CD8-positive, alpha-beta memory T cell (primary cell): ENCODE measurements around the gene S100A10. TPM values are rescaled to one million over a fixed set of nuclear protein-coding genes. Genes with fewer than 3 reads are reported as not detected.

ENCODE experiments used
- CTCF ChIA-PET: fragments of 350-600 bp; sonication (Branson Sonifier 250); formaldehyde crosslinking; loops from one replicate; lab custom pipeline; 2021; ENCODE audit warnings: antibody characterized with exemption; lab: Charles Lee
- POLR2A ChIA-PET: fragments of 350-600 bp; sonication (Branson Sonifier 250); formaldehyde crosslinking; loops from one replicate; lab custom pipeline; 2021; ENCODE audit warnings: antibody characterized with exemption; lab: Charles Lee
- DNase-seq, 5 donors: peaks; one replicate each; pipeline versions ENCODE4 v3.0.0 to v3.0.0-alpha.2; 2020 to 2022; ENCODE audit warnings: mixed read lengths in 1 of 5
- H3K27ac ChIP-seq: one replicate; pipeline ENCODE4 v1.7.0; 2013; ENCODE audit warnings: low read depth, mild to moderate bottlenecking, low read length, moderate library complexity
- H3K27me3 ChIP-seq: 2 replicates; pipeline ENCODE4 v1.7.0; 2013; ENCODE audit warnings: low read length, mild to moderate bottlenecking; ENCODE audit not compliant: insufficient read depth, poor library complexity, severe bottlenecking
- H3K36me3 ChIP-seq: 2 replicates; pipeline ENCODE4 v1.7.0; 2013; ENCODE audit warnings: mild to moderate bottlenecking, low read length, moderate library complexity; ENCODE audit not compliant: insufficient read depth
- H3K4me1 ChIP-seq: 2 replicates; pipeline ENCODE4 v1.7.0; 2013; ENCODE audit warnings: mild to moderate bottlenecking, low read length, moderate library complexity; ENCODE audit not compliant: insufficient read depth
- H3K4me3 ChIP-seq: 2 replicates; pipeline ENCODE4 v1.7.0; 2013; ENCODE audit warnings: mild to moderate bottlenecking, low read length
- H3K9me3 ChIP-seq: 2 replicates; pipeline ENCODE4 v1.7.0; 2013; ENCODE audit warnings: mild to moderate bottlenecking, low read length
- H3K27ac Mint-ChIP-seq, 8 donors: one replicate each; pipeline ENCODE4 v1.8.0; 2020 to 2021; ENCODE audit warnings: mixed read lengths in 8 of 8, mild to moderate bottlenecking in 6 of 8, inconsistent platforms in 3 of 8, moderate library complexity in 3 of 8
- H3K27me3 Mint-ChIP-seq, 2 donors: one replicate each; pipeline ENCODE4 v1.8.0; 2020 to 2021; ENCODE audit warnings: mixed read lengths in 2 of 2, mild to moderate bottlenecking in 1 of 2, moderate library complexity in 1 of 2
- H3K36me3 Mint-ChIP-seq, 3 donors: one replicate each; pipeline ENCODE4 v1.8.0; 2020 to 2021; ENCODE audit warnings: mixed read lengths in 3 of 3, inconsistent platforms in 1 of 3, mild to moderate bottlenecking in 1 of 3
- H3K4me1 Mint-ChIP-seq, 3 donors: one replicate each; pipeline ENCODE4 v1.8.0; 2020 to 2021; ENCODE audit warnings: mixed read lengths in 3 of 3, inconsistent platforms in 1 of 3, mild to moderate bottlenecking in 1 of 3
- H3K4me3 Mint-ChIP-seq, 7 donors: one replicate each; pipeline ENCODE4 v1.8.0; 2020 to 2021; ENCODE audit warnings: mixed read lengths in 7 of 7, mild to moderate bottlenecking in 6 of 7, moderate library complexity in 4 of 7, inconsistent platforms in 2 of 7
- H3K9me3 Mint-ChIP-seq, 5 donors: one replicate each; pipeline ENCODE4 v1.8.0; 2020 to 2022; ENCODE audit warnings: mixed read lengths in 5 of 5, mild to moderate bottlenecking in 3 of 5, moderate library complexity in 2 of 5, inconsistent platforms in 1 of 5
- polyA plus RNA-seq: library from polyadenylated mRNA; unstranded; fragments of 300-500 nt; fragmentation: Illumina TruSeq; gene quantifications from one replicate; pipeline ENCODE4 v1.2.3, GENCODE V29; 2021
- total RNA-seq, 2 experiments: library from RNA; stranded (reverse); gene quantifications; one replicate each; pipeline ENCODE4 v1.2.3, GENCODE V29; 2021

The S100A10 gene
- total and polyA plus RNA-seq, 3 experiments from 2014 or later: 263 to 1,167 (median 279) TPM

DNA sequence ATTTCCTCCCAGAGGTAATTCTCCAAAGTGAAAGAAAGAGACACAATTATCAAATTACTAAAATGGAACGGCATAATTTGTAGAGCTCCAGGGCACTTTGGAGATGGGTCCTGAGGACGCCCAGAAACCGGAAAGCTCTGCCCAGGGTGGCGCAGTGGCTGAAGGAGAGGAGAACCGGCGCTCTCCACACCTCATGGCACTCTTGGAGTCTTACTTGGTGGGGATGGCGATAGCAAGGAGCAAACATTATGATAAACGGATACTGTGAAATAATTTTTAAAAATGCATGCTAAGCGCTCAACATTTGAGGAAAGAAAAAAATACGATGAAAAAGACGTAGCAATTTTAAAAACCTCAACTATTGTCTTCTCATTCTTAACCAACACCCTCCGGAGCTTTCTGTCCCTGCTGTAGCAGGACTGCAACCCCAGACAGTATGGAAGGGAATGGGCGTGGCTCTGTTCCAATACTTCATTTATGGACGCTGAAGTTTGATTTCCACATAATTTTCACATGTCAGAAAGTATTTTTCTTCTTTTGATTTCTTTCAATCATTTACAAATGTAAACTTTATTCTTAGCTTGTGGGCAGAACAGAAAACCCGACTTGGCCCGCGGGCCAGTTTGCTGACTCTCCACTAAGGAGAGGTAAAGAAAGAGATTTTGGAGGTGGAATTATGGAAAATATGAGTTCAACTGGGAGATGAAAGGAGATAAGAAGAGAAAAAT is 42.0 kb upstream of the S100A10 start:
- H3K4me1 Mint-ChIP-seq: peaks cover 40 to 55% (median 44%) of the 10 kb centered on the region in 3 donors
- peak in 1 of 5 donors; percentile 4 for DNase-seq
- no peaks in the 10 kb centered on the region for H3K27me3 ChIP-seq

DNA sequence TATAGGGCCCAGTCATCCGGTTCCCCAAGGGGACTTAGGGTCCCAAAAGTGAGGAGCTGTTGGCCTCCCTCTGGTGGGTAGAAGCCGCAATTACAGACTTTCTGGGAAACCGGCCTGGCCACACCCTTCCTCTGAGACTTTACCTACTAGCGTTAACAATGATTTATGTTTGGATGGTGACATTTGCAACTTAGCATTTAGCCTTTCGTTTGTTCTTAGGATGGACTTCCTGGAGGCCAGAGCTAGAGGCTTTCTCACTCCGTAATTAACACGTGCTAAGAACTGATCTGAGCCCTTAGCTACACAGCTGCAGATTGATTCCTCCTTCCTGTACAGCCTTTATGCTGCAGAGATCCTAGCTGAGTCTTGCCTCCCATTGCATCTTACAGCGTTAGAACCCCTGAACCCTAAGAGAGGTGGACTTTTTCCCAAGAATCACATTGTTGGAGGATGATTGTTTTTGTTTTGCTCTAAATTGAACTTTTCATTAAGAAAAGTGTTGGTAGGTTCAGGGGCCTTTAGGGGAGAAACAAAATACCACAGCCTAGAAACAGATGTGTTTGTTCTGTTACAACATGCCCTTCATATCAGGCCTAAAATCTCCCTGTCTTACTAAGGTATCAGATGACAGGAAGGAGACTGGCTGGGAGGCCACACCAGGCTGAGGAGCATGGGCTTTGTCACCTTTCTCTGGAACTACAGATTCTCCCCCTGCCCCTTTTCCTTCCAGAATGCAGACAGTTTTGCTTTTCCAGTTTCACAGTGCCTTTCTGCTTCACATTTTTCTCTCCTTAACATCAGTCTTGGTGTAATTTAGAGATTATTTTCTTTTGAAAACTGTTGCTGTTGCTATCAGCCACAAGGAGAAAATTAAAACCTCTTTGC is 41.2 kb upstream of the S100A10 start:
- peak overlapping the region; percentile 79 for H3K27ac ChIP-seq
- peaks cover 42 to 60% (median 44%) of the 10 kb centered on the region in 3 donors for H3K4me1 Mint-ChIP-seq
- H3K27ac Mint-ChIP-seq: peak overlapping the region; percentile 94 to 100 (median 98)
- H3K4me1 ChIP-seq: peaks cover 40% of the 10 kb centered on the region
- H3K27me3 ChIP-seq: no peaks in the 10 kb centered on the region
- POLR2A ChIA-PET: interaction anchor here (1.0 to 3.6 kb wide), 5 partner anchors 10 to 129 kb away, joined by 3 to 33 read pairs (median 4); no protein-coding TSS in a partner anchor
- peak overlapping the region; percentile 93 to 99 (median 96) for H3K4me3 Mint-ChIP-seq
- H3K27me3 Mint-ChIP-seq: no peaks in the 10 kb centered on the region
- CTCF ChIA-PET: interaction anchor here (0.8 to 4.4 kb wide), 17 partner anchors 10 to 425 kb away, joined by 3 to 50 read pairs (median 5); no protein-coding TSS in a partner anchor
- H3K36me3 Mint-ChIP-seq: peaks cover 10 to 54% (median 21%) of the 10 kb centered on the region in 3 donors
- no peaks in the 10 kb centered on the region for H3K9me3 ChIP-seq
- peak; percentile 32 to 74 (median 72) for DNase-seq
- H3K4me3 ChIP-seq: peak overlapping the region; percentile 51
- no peaks in the 10 kb centered on the region for H3K9me3 Mint-ChIP-seq
- H3K36me3 ChIP-seq: peaks cover 27% of the 10 kb centered on the region

More for the DNA sequence above, 42.0 kb upstream of the S100A10 start:
- Mint-ChIP-seq H3K9me3 (no peaks in the 10 kb centered on the region), H3K4me3 (peak overlapping the region; percentile 93 to 99 (median 96)), H3K36me3 (peaks cover 10 to 49% (median 18%) of the 10 kb centered on the region in 3 donors), H3K27ac (peak overlapping the region; percentile 94 to 100 (median 98)), H3K27me3 (no peaks in the 10 kb centered on the region)
- ChIA-PET CTCF (interaction anchor here (0.8 to 4.4 kb wide), 10 partner anchors 11 to 424 kb away, joined by 3 to 50 read pairs (median 6); no protein-coding TSS in a partner anchor), POLR2A (interaction anchor here (1.0 to 3.6 kb wide), 4 partner anchors 10 to 130 kb away, joined by 3 to 33 read pairs (median 4); no protein-coding TSS in a partner anchor)
- Histone ChIP-seq H3K4me1 (peaks cover 40% of the 10 kb centered on the region), H3K4me3 (peak overlapping the region; percentile 51), H3K27ac (peak overlapping the region; percentile 79), H3K9me3 (no peaks in the 10 kb centered on the region), H3K36me3 (peaks cover 27% of the 10 kb centered on the region)

DNA sequence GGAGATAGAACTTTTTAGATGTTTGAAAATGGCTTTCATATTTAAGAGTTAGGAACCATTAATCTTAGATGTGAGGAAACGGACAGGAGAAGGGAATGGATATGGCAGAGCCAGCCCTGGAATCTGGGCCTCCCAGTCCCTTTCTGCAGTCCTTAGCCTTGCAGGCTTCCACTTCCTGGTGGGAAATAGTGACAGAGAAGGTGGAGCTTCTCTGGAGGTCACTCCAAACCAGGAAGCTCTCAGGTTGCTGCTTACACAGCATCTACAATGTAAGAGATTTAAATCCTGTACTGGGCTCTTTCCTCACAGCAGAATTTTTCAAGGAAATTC is 40.6 kb upstream of the S100A10 start:
- Mint-ChIP-seq H3K36me3 (peaks cover 12 to 58% (median 23%) of the 10 kb centered on the region in 3 donors), H3K4me3 (peak overlapping the region; percentile 93 to 99 (median 96)), H3K27ac (peak overlapping the region; percentile 94 to 100 (median 98)), H3K9me3 (no peaks in the 10 kb centered on the region), H3K4me1 (peaks cover 43 to 60% (median 44%) of the 10 kb centered on the region in 3 donors), H3K27me3 (no peaks in the 10 kb centered on the region)
- DNase-seq: peak in 1 of 5 donors; percentile 8
- Histone ChIP-seq H3K27ac (peak overlapping the region; percentile 79), H3K9me3 (no peaks in the 10 kb centered on the region), H3K4me3 (peak overlapping the region; percentile 51), H3K36me3 (peaks cover 27% of the 10 kb centered on the region), H3K4me1 (peaks cover 40% of the 10 kb centered on the region), H3K27me3 (no peaks in the 10 kb centered on the region)
- ChIA-PET CTCF (interaction anchor here (0.8 to 4.4 kb wide), 15 partner anchors 9 to 424 kb away, joined by 3 to 50 read pairs (median 5); no protein-coding TSS in a partner anchor), POLR2A (interaction anchor here (1.3 to 3.6 kb wide), 3 partner anchors 11 to 32 kb away, joined by 4 to 33 read pairs (median 5); no protein-coding TSS in a partner anchor)

- Histone ChIP-seq H3K27me3 (no peaks in the 10 kb centered on the region), H3K9me3 (no peaks in the 10 kb centered on the region), H3K27ac (no peak overlapping the region), H3K4me1 (peaks cover 32% of the 10 kb centered on the region), H3K36me3 (peaks cover 27% of the 10 kb centered on the region), H3K4me3 (no peak overlapping the region)
- ChIA-PET CTCF (interaction anchor here (1.0 kb wide), 1 partner anchor 29 kb away, joined by 4 read pairs; no protein-coding TSS in a partner anchor), POLR2A (no interaction called here)
- Mint-ChIP-seq H3K27me3 (no peaks in the 10 kb centered on the region), H3K9me3 (no peaks in the 10 kb centered on the region), H3K4me1 (peaks cover 35 to 51% (median 36%) of the 10 kb centered on the region in 3 donors), H3K36me3 (peaks cover 13 to 44% (median 27%) of the 10 kb centered on the region in 3 donors), H3K27ac (peak overlapping the region in 4 of 8 donors; percentile 44 to 84 (median 63)), H3K4me3 (peak overlapping the region in 1 of 7 donors; percentile 61)
- no peak for DNase-seq
Measured at GRCh38 chr1:152029929-152030211, 36.2 kb upstream of the S100A10 start.

DNA sequence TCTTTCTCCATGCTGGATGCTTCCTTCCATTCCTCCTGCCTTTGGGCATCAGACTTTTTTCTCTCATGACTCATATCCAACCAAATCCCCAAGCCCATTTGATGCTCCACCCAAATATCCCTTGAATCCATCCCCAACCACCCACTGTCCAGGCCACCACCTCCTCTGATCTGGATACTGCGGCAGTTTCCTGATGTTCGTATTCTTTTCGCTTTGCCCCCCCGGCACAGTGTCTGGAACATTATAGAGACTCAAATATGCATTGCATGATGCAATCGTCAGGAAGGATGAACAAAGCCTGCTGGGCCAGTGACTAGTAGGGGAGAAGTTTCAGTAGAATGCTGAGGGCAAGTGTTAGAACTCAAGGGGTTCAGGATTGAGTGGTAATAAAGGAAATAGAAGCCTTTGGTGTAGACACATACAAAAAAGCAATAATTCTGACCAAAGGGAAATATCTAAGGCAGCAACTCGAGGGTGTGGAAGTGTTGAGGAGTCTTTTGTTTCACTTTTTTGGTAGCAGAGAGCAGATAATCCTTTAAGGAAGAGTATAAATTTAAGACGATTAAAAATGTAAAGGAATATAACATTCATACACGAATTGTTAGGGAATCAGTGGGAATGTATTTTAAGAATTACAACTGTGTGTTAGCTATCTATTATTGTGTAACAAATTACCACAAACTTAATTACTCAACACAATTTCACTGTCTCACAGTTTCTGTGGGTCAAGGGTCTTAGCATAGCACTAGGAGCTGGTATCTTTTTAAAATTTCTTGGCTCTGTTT is 35.7 kb upstream of the S100A10 start:
- Histone ChIP-seq H3K9me3 (no peaks in the 10 kb centered on the region), H3K27ac (no peak overlapping the region), H3K27me3 (no peaks in the 10 kb centered on the region), H3K4me1 (peaks cover 27% of the 10 kb centered on the region), H3K36me3 (peaks cover 27% of the 10 kb centered on the region), H3K4me3 (no peak overlapping the region)
- Mint-ChIP-seq H3K4me3 (no peak overlapping the region), H3K27ac (peak overlapping the region in 7 of 8 donors; percentile 8 to 92 (median 81)), H3K9me3 (no peaks in the 10 kb centered on the region), H3K36me3 (peaks cover 13 to 40% (median 27%) of the 10 kb centered on the region in 3 donors), H3K4me1 (peaks cover 30 to 46% (median 30%) of the 10 kb centered on the region in 3 donors), H3K27me3 (no peaks in the 10 kb centered on the region)
- POLR2A ChIA-PET: no interaction called here
- no peak for DNase-seq
- CTCF ChIA-PET: interaction anchor here (1.0 kb wide), 1 partner anchor 28 kb away, joined by 4 read pairs; no protein-coding TSS in a partner anchor

- Histone ChIP-seq H3K4me3 (no peak overlapping the region), H3K27me3 (no peaks in the 10 kb centered on the region), H3K9me3 (no peaks in the 10 kb centered on the region), H3K27ac (no peak overlapping the region), H3K4me1 (peaks cover 5% of the 10 kb centered on the region), H3K36me3 (peaks cover 6% of the 10 kb centered on the region)
- Mint-ChIP-seq H3K4me3 (no peak overlapping the region), H3K9me3 (no peaks in the 10 kb centered on the region), H3K27me3 (peaks cover 1 to 6% of the 10 kb centered on the region in 2 donors), H3K4me1 (peaks cover 8 to 23% (median 10%) of the 10 kb centered on the region in 3 donors), H3K36me3 (peaks cover 13 to 20% (median 14%) of the 10 kb centered on the region in 3 donors), H3K27ac (peak overlapping the region in 4 of 8 donors; percentile 5 to 46 (median 24))
- CTCF ChIA-PET: no interaction called here
- POLR2A ChIA-PET: no interaction called here
- DNase-seq: no peak
Measured at GRCh38 chr1:152026895-152027294, 33.2 kb upstream of the S100A10 start.

DNA sequence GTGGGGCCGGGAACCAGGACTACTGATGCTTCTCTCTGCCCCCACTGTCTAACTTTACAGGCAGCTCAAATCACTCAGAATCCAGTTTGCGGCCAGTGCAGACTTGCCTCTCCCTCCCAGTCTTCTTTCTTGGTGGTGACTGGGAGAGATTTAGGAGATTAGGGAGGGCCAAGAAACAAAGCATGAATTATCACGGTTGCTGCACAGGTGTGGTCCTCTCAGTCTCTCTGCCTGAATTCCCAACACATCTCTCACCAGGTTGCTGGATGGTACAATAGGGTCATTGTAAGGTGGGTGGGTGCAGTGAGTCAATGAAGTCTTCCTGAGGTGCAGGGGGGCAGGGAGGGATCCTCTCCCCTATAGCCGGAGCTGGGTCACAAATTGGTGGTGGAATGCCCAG is 30.6 kb upstream of the S100A10 start:
- CTCF ChIA-PET: interaction anchor here (0.6 to 1.5 kb wide), 2 partner anchors 10 to 187 kb away, joined by 4 to 5 read pairs; no protein-coding TSS in a partner anchor

More for the DNA sequence above, 30.6 kb upstream of the S100A10 start:
- Mint-ChIP-seq H3K27me3 (peaks cover 3 to 6% of the 10 kb centered on the region in 2 donors), H3K4me3 (no peak overlapping the region), H3K36me3 (peaks cover 1 to 8% (median 6%) of the 10 kb centered on the region in 3 donors), H3K9me3 (no peaks in the 10 kb centered on the region), H3K27ac (no peak overlapping the region), H3K4me1 (peaks cover 2 to 12% (median 5%) of the 10 kb centered on the region in 3 donors)
- POLR2A ChIA-PET: no interaction called here
- H3K9me3 ChIP-seq: no peaks in the 10 kb centered on the region
- H3K27me3 ChIP-seq: no peaks in the 10 kb centered on the region
- no peak for DNase-seq
- H3K4me1 ChIP-seq: no peaks in the 10 kb centered on the region
- H3K27ac ChIP-seq: no peak overlapping the region
- no peak overlapping the region for H3K4me3 ChIP-seq
- H3K36me3 ChIP-seq: no peaks in the 10 kb centered on the region
